ENCODE data around the gene LBP.

- TF ChIP-seq CTCF (IDR thresholded peaks at IDR 0.05): no peak
- no peak for TF ChIP-seq POLR2A (IDR thresholded peaks at IDR 0.05)
- no peak for TF ChIP-seq POLR2AphosphoS5 (IDR thresholded peaks at IDR 0.05)
Observed at GRCh38 chr20:38305541-38305940, 40.7 kb upstream of the LBP start.
